Measurements from ENCODE around the gene PCDHGA7. TPM values are rescaled to one million over a fixed set of nuclear protein-coding genes. Genes with fewer than 3 reads are reported as not detected.
"Not testable (repeated sequence)": the region's sequence is repeated elsewhere in the genome, so short reads cannot be mapped to it uniquely, and the experiment has no call there.

The PCDHGA7 gene
- total RNA-seq, 1 experiment from 2014 or later: 0.56 TPM

GRCh38 chr5:141374627-141375026 is 7.9 kb upstream of the PCDHGA7 start:
- Mint-ChIP-seq H3K9me3 (ENCODE audit: unreplicated experiment) (peaks cover 21% of the 10 kb centered on the region), H3K4me1 (ENCODE audit: insufficient read depth, unreplicated experiment) (no peaks in the 10 kb centered on the region), H3K36me3 (ENCODE audit: insufficient read depth, unreplicated experiment) (no peaks in the 10 kb centered on the region), H3K4me3 (ENCODE audit: unreplicated experiment) (no peak overlapping the region), H3K27me3 (ENCODE audit: insufficient read depth, unreplicated experiment) (no peaks in the 10 kb centered on the region), H3K27ac (ENCODE audit: low read depth, unreplicated experiment) (no peak overlapping the region)
- CTCF ChIA-PET: interaction anchor here (0.8 to 2.0 kb wide), 5 partner anchors 135 to 198 kb away, joined by 3 to 6 read pairs (median 3); no protein-coding TSS in a partner anchor
- TF ChIP-seq CTCF (IDR thresholded peaks at IDR 0.05; ENCODE audit: unreplicated experiment): no peak
- POLR2A ChIA-PET: no interaction called here
- intact Hi-C loops (cut with micrococcal nuclease): no loop called here
- no peak for DNase-seq (ENCODE audit: unreplicated experiment)
- BruUV-seq (replicated peaks): no TSS peak

- BruUV-seq (replicated peaks); H3K27me3 Mint-ChIP-seq (ENCODE audit: insufficient read depth, unreplicated experiment); H3K27ac Mint-ChIP-seq (ENCODE audit: low read depth, unreplicated experiment); POLR2A ChIA-PET; DNase-seq (ENCODE audit: unreplicated experiment); intact Hi-C loops (cut with micrococcal nuclease); H3K36me3 Mint-ChIP-seq (ENCODE audit: insufficient read depth, unreplicated experiment); H3K4me3 Mint-ChIP-seq (ENCODE audit: unreplicated experiment); H3K4me1 Mint-ChIP-seq (ENCODE audit: insufficient read depth, unreplicated experiment): not testable (repeated sequence)
- H3K9me3 Mint-ChIP-seq (ENCODE audit: unreplicated experiment): peaks cover 18% of the 10 kb centered on the region
- CTCF ChIA-PET: interaction anchor here (0.6 to 2.0 kb wide), 4 partner anchors 134 to 192 kb away, joined by 3 to 6 read pairs (median 4); no protein-coding TSS in a partner anchor
Measured at GRCh38 chr5:141375444-141376155, 6.9 kb upstream of the PCDHGA7 start.

- no TSS peak for BruUV-seq (replicated peaks)
Measured at GRCh38 chr5:141383345-141383744, 803 bp downstream of the PCDHGA7 start.

GRCh38 chr5:141384471-141385267 is 2.1 kb downstream of the PCDHGA7 start:
- Mint-ChIP-seq H3K27me3 (ENCODE audit: insufficient read depth, unreplicated experiment) (no peaks in the 10 kb centered on the region), H3K4me1 (ENCODE audit: insufficient read depth, unreplicated experiment) (no peaks in the 10 kb centered on the region), H3K36me3 (ENCODE audit: insufficient read depth, unreplicated experiment) (peaks cover 4% of the 10 kb centered on the region), H3K4me3 (ENCODE audit: unreplicated experiment) (no peak overlapping the region), H3K9me3 (ENCODE audit: unreplicated experiment) (peaks cover 14% of the 10 kb centered on the region), H3K27ac (ENCODE audit: low read depth, unreplicated experiment) (no peak overlapping the region)
- no TSS peak for BruUV-seq (replicated peaks)
- no peak for DNase-seq (ENCODE audit: unreplicated experiment)
- POLR2A ChIA-PET: no interaction called here
- no peak for TF ChIP-seq CTCF (IDR thresholded peaks at IDR 0.05; ENCODE audit: unreplicated experiment)
- CTCF ChIA-PET: interaction anchor here (1.1 kb wide), 1 partner anchor 179 kb away, joined by 4 read pairs; no protein-coding TSS in a partner anchor
- intact Hi-C loops (cut with micrococcal nuclease): no loop called here

More at GRCh38 chr5:141383345-141383744, 803 bp downstream of the PCDHGA7 start:
- Mint-ChIP-seq H3K4me3 (ENCODE audit: unreplicated experiment) (no peak overlapping the region), H3K9me3 (ENCODE audit: unreplicated experiment) (peaks cover 2% of the 10 kb centered on the region), H3K27me3 (ENCODE audit: insufficient read depth, unreplicated experiment) (no peaks in the 10 kb centered on the region), H3K36me3 (ENCODE audit: insufficient read depth, unreplicated experiment) (peaks cover 4% of the 10 kb centered on the region), H3K27ac (ENCODE audit: low read depth, unreplicated experiment) (no peak overlapping the region), H3K4me1 (ENCODE audit: insufficient read depth, unreplicated experiment) (no peaks in the 10 kb centered on the region)
- no peak for DNase-seq (ENCODE audit: unreplicated experiment)
- intact Hi-C loops (cut with micrococcal nuclease): no loop called here
- POLR2A ChIA-PET: interaction anchor here (1.1 to 1.2 kb wide), 2 partner anchors 141 to 178 kb away, joined by 3 to 4 read pairs; no protein-coding TSS in a partner anchor
- CTCF ChIA-PET: interaction anchor here (0.6 to 1.9 kb wide), 18 partner anchors 9 to 234 kb away, joined by 3 to 12 read pairs (median 4); partner anchors contain the start of genes PCDHB11, PCDHGA8, PCDHGC3 and TAF7
- TF ChIP-seq CTCF (IDR thresholded peaks at IDR 0.05; ENCODE audit: unreplicated experiment): no peak

- H3K36me3 Mint-ChIP-seq (ENCODE audit: insufficient read depth, unreplicated experiment); BruUV-seq (replicated peaks); POLR2A ChIA-PET; H3K4me1 Mint-ChIP-seq (ENCODE audit: insufficient read depth, unreplicated experiment); H3K27ac Mint-ChIP-seq (ENCODE audit: low read depth, unreplicated experiment); intact Hi-C loops (cut with micrococcal nuclease); DNase-seq (ENCODE audit: unreplicated experiment); H3K4me3 Mint-ChIP-seq (ENCODE audit: unreplicated experiment); H3K27me3 Mint-ChIP-seq (ENCODE audit: insufficient read depth, unreplicated experiment): not testable (repeated sequence)
- peaks cover 20% of the 10 kb centered on the region for H3K9me3 Mint-ChIP-seq (ENCODE audit: unreplicated experiment)
- CTCF ChIA-PET: interaction anchor here (1.0 to 3.3 kb wide), 3 partner anchors 25 to 137 kb away, joined by 3 to 16 read pairs (median 8); partner anchors contain the start of genes PCDHGA10 and TAF7
Measured at GRCh38 chr5:141387557-141388311, 5.2 kb downstream of the PCDHGA7 start, which contains the start of gene PCDHGB4. Gene PCDHGB4 (plus strand): TSS chr5:141387698. CDS start chr5:141387885, 187 bp downstream.

All from MCF 10A (cell line).